ENCODE data around the gene NOL6.

- TF ChIP-seq, protein P1, sequence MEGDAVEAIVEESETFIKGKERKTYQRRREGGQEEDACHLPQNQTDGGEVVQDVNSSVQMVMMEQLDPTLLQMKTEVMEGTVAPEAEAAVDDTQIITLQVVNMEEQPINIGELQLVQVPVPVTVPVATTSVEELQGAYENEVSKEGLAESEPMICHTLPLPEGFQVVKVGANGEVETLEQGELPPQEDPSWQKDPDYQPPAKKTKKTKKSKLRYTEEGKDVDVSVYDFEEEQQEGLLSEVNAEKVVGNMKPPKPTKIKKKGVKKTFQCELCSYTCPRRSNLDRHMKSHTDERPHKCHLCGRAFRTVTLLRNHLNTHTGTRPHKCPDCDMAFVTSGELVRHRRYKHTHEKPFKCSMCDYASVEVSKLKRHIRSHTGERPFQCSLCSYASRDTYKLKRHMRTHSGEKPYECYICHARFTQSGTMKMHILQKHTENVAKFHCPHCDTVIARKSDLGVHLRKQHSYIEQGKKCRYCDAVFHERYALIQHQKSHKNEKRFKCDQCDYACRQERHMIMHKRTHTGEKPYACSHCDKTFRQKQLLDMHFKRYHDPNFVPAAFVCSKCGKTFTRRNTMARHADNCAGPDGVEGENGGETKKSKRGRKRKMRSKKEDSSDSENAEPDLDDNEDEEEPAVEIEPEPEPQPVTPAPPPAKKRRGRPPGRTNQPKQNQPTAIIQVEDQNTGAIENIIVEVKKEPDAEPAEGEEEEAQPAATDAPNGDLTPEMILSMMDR (IDR thresholded peaks at IDR 0.05 in 2 of 3, conservative IDR thresholded peaks at IDR 0.05 in 1 of 3; ENCODE audit: borderline replicate concordance in 1 of 3, insufficient read depth in 1 of 3, low read depth in 2 of 3, low read length in 2 of 3): no peak
- TF ChIP-seq RAD21 (IDR thresholded peaks at IDR 0.05; ENCODE audit: low read depth) (no peak), EGR1 (IDR thresholded peaks at IDR 0.05; ENCODE audit: low read depth) (no peak)
Observed at GRCh38 chr9:33465096-33465495, 8.6 kb downstream of the NOL6 start.

All from HCT116 (cell line).